Measurements from ENCODE around the gene POLH.
"Not testable (repeated sequence)": the region's sequence is repeated elsewhere in the genome, so short reads cannot be mapped to it uniquely, and the experiment has no call there.

The POLH gene

GRCh38 chr6:43578748-43579147 lies 2.8 kb downstream of the POLH start:
- Mint-ChIP-seq H3K4me3 (peak overlapping the region; percentile 99), H3K4me1 (ENCODE audit: low read depth) (peaks cover 35% of the 10 kb centered on the region), H3K27ac (peak overlapping the region; percentile 54), H3K9me3 (no peaks in the 10 kb centered on the region), H3K36me3 (ENCODE audit: low read depth) (peaks cover 45% of the 10 kb centered on the region), H3K27me3 (ENCODE audit: low read depth) (no peaks in the 10 kb centered on the region)
- DNase-seq (ENCODE audit: low spot score): no peak

- Mint-ChIP-seq H3K9me3 (no peaks in the 10 kb centered on the region), H3K36me3 (ENCODE audit: low read depth) (peaks cover 50% of the 10 kb centered on the region), H3K4me3 (peak overlapping the region; percentile 99), H3K27me3 (ENCODE audit: low read depth) (no peaks in the 10 kb centered on the region), H3K4me1 (ENCODE audit: low read depth) (peaks cover 39% of the 10 kb centered on the region), H3K27ac (peak overlapping the region; percentile 54)
- DNase-seq (ENCODE audit: low spot score): no peak
Measured at GRCh38 chr6:43579171-43579570, 3.2 kb downstream of the POLH start.

GRCh38 chr6:43582911-43583310 lies 6.9 kb downstream of the POLH start:
- Mint-ChIP-seq H3K36me3 (ENCODE audit: low read depth) (peaks cover 66% of the 10 kb centered on the region), H3K27ac (no peak overlapping the region), H3K9me3 (no peaks in the 10 kb centered on the region), H3K4me3 (no peak overlapping the region), H3K27me3 (ENCODE audit: low read depth) (no peaks in the 10 kb centered on the region), H3K4me1 (ENCODE audit: low read depth) (peaks cover 51% of the 10 kb centered on the region)
- no peak for DNase-seq (ENCODE audit: low spot score)

GRCh38 chr6:43584892-43585570 lies 9.0 kb downstream of the POLH start:
- peak overlapping the region; percentile 50 for H3K4me3 Mint-ChIP-seq
- no peaks in the 10 kb centered on the region for H3K9me3 Mint-ChIP-seq
- H3K27me3 Mint-ChIP-seq (ENCODE audit: low read depth): no peaks in the 10 kb centered on the region
- peaks cover 37% of the 10 kb centered on the region for H3K4me1 Mint-ChIP-seq (ENCODE audit: low read depth)
- peak overlapping the region; percentile 69 for H3K27ac Mint-ChIP-seq
- peaks cover 66% of the 10 kb centered on the region for H3K36me3 Mint-ChIP-seq (ENCODE audit: low read depth)
- peak; percentile 10 for DNase-seq (ENCODE audit: low spot score)

GRCh38 chr6:43588194-43588593 lies 12.2 kb downstream of the POLH start:
- Mint-ChIP-seq H3K9me3 (no peaks in the 10 kb centered on the region), H3K4me3 (no peak overlapping the region), H3K36me3 (ENCODE audit: low read depth) (peaks cover 67% of the 10 kb centered on the region), H3K4me1 (ENCODE audit: low read depth) (peaks cover 36% of the 10 kb centered on the region), H3K27ac (peak overlapping the region; percentile 28), H3K27me3 (ENCODE audit: low read depth) (no peaks in the 10 kb centered on the region)
- DNase-seq (ENCODE audit: low spot score): no peak

- not testable (repeated sequence) for H3K9me3 Mint-ChIP-seq, H3K4me3 Mint-ChIP-seq
Measured at GRCh38 chr6:43589564-43589963, 13.6 kb downstream of the POLH start.

GRCh38 chr6:43593938-43594337 lies 18.0 kb downstream of the POLH start:
- Mint-ChIP-seq H3K27me3 (ENCODE audit: low read depth) (no peaks in the 10 kb centered on the region), H3K4me1 (ENCODE audit: low read depth) (peaks cover 5% of the 10 kb centered on the region), H3K4me3 (no peak overlapping the region), H3K9me3 (no peaks in the 10 kb centered on the region), H3K27ac (no peak overlapping the region), H3K36me3 (ENCODE audit: low read depth) (peaks cover 39% of the 10 kb centered on the region)
- no peak for DNase-seq (ENCODE audit: low spot score)

More at GRCh38 chr6:43589564-43589963, 13.6 kb downstream of the POLH start:
- not testable (repeated sequence) for H3K27ac Mint-ChIP-seq; DNase-seq (ENCODE audit: low spot score); H3K27me3 Mint-ChIP-seq (ENCODE audit: low read depth)
- peaks cover 55% of the 10 kb centered on the region for H3K36me3 Mint-ChIP-seq (ENCODE audit: low read depth)
- peaks cover 23% of the 10 kb centered on the region for H3K4me1 Mint-ChIP-seq (ENCODE audit: low read depth)

- DNase-seq (ENCODE audit: low spot score): no peak
- H3K36me3 Mint-ChIP-seq (ENCODE audit: low read depth): peaks cover 51% of the 10 kb centered on the region
- H3K4me3 Mint-ChIP-seq: no peak overlapping the region
- no peaks in the 10 kb centered on the region for H3K9me3 Mint-ChIP-seq
- no peaks in the 10 kb centered on the region for H3K27me3 Mint-ChIP-seq (ENCODE audit: low read depth)
- peak overlapping the region; percentile 38 for H3K27ac Mint-ChIP-seq
- peaks cover 1% of the 10 kb centered on the region for H3K4me1 Mint-ChIP-seq (ENCODE audit: low read depth)
Measured at GRCh38 chr6:43600595-43600994, 24.6 kb downstream of the POLH start.

GRCh38 chr6:43604174-43604573 lies 28.2 kb downstream of the POLH start:
- DNase-seq (ENCODE audit: low spot score): no peak
- no peaks in the 10 kb centered on the region for H3K27me3 Mint-ChIP-seq (ENCODE audit: low read depth)
- no peak overlapping the region for H3K27ac Mint-ChIP-seq
- peaks cover 57% of the 10 kb centered on the region for H3K36me3 Mint-ChIP-seq (ENCODE audit: low read depth)
- no peak overlapping the region for H3K4me3 Mint-ChIP-seq
- H3K4me1 Mint-ChIP-seq (ENCODE audit: low read depth): peaks cover 3% of the 10 kb centered on the region
- H3K9me3 Mint-ChIP-seq: no peaks in the 10 kb centered on the region

- Mint-ChIP-seq H3K36me3 (ENCODE audit: low read depth) (peaks cover 61% of the 10 kb centered on the region), H3K9me3 (no peaks in the 10 kb centered on the region), H3K4me1 (ENCODE audit: low read depth) (peaks cover 2% of the 10 kb centered on the region), H3K27ac (no peak overlapping the region), H3K27me3 (ENCODE audit: low read depth) (no peaks in the 10 kb centered on the region), H3K4me3 (no peak overlapping the region)
- no peak for DNase-seq (ENCODE audit: low spot score)
Measured at GRCh38 chr6:43606019-43606418, 30.0 kb downstream of the POLH start.

GRCh38 chr6:43608310-43608763 lies 32.4 kb downstream of the POLH start:
- H3K4me3 Mint-ChIP-seq: no peak overlapping the region
- H3K27ac Mint-ChIP-seq: no peak overlapping the region
- no peaks in the 10 kb centered on the region for H3K9me3 Mint-ChIP-seq
- H3K27me3 Mint-ChIP-seq (ENCODE audit: low read depth): no peaks in the 10 kb centered on the region
- peaks cover 55% of the 10 kb centered on the region for H3K36me3 Mint-ChIP-seq (ENCODE audit: low read depth)
- H3K4me1 Mint-ChIP-seq (ENCODE audit: low read depth): peaks cover 2% of the 10 kb centered on the region
- DNase-seq (ENCODE audit: low spot score): peak; percentile 26

- no peak for DNase-seq (ENCODE audit: low spot score)
- peaks cover 2% of the 10 kb centered on the region for H3K4me1 Mint-ChIP-seq (ENCODE audit: low read depth)
- no peaks in the 10 kb centered on the region for H3K9me3 Mint-ChIP-seq
- H3K27ac Mint-ChIP-seq: no peak overlapping the region
- H3K4me3 Mint-ChIP-seq: no peak overlapping the region
- no peaks in the 10 kb centered on the region for H3K27me3 Mint-ChIP-seq (ENCODE audit: low read depth)
- peaks cover 55% of the 10 kb centered on the region for H3K36me3 Mint-ChIP-seq (ENCODE audit: low read depth)
Measured at GRCh38 chr6:43608807-43609206, 32.8 kb downstream of the POLH start.

- Mint-ChIP-seq H3K27me3 (ENCODE audit: low read depth) (no peaks in the 10 kb centered on the region), H3K27ac (no peak overlapping the region), H3K4me1 (ENCODE audit: low read depth) (peaks cover 2% of the 10 kb centered on the region), H3K9me3 (no peaks in the 10 kb centered on the region), H3K36me3 (ENCODE audit: low read depth) (peaks cover 55% of the 10 kb centered on the region), H3K4me3 (no peak overlapping the region)
- no peak for DNase-seq (ENCODE audit: low spot score)
Measured at GRCh38 chr6:43609402-43609801, 33.4 kb downstream of the POLH start.

GRCh38 chr6:43610431-43610830 lies 34.4 kb downstream of the POLH start:
- Mint-ChIP-seq H3K4me1 (ENCODE audit: low read depth) (peaks cover 2% of the 10 kb centered on the region), H3K27ac (no peak overlapping the region), H3K9me3 (no peaks in the 10 kb centered on the region), H3K27me3 (ENCODE audit: low read depth) (no peaks in the 10 kb centered on the region), H3K36me3 (ENCODE audit: low read depth) (peaks cover 52% of the 10 kb centered on the region), H3K4me3 (no peak overlapping the region)
- DNase-seq (ENCODE audit: low spot score): no peak
